GM21367 (cell line): ENCODE measurements around the gene GRK6.

Source experiments
- ATAC-seq: cut with Tn5 transposase; IDR thresholded peaks from one replicate; pipeline ENCODE4 v1.9.1; 2021; ENCODE audit not compliant: unreplicated experiment

The GRK6 gene

DNA sequence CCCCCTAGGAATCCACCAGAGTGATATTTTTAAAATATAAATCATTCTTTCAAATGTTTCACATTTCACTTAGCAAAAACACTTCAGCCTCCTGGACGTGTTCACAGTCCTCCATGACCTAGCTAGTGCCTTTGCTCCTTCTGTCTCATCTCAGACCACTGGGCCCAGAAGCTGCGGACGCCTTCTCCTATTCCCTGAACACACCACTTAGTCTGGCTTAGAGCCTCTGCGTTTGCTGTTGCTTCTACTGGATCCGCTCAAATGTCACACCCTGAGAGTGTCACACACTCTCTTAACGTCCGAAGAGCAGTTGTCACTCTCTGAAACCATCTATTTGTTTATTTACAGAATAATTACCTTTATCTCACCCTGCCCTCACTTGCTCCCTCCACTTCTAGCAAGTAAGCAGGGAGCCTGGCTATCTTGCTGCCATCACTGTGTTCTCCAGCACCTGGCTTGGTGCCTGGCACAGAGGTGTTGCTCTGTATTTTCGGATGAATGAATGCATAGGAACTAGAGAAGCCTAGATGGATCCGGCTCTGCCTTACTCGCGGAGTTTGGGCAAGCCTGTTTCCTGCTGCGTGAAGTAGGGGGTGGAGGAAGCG lies 1.2 kb upstream of the GRK6 start:
- ATAC-seq: no peak

DNA sequence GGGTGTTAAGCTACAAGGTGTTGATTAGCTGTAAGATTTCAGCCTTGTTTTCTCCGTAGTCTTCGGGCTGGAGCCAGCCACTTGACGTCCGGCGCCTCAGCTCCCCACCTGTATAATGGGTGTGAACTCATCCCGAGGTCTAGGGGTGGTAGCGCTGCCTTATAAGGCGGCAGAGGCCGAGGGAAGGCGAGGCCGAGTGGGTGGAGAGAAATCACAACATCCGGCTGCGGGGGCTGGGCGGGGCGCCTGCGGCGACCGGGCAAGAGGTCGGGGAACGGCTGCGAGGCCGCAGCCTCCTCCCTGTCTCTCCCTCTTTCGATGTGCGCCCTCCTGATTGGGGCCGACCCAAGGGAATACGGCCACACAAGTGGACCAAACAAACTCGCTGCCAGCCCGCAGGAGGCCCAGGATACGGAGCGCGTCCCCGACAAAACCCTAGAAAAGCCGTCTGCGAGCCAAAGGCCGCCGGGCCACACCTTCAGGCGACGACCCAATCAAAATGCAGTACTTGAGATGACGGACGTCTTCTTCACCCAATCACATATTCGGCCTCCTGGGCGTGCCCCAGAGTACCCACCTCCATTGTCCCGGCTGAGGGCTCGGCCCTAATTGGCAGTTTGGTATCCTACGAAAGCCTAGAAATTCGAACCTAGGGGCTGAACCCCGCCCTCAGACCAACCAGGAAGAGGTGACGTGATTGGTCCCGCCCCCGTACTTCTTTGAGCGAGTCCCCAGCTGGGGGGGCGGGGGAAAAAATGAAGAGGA lies 493 bp upstream of the GRK6 start:
- ATAC-seq: peak; percentile 66

DNA sequence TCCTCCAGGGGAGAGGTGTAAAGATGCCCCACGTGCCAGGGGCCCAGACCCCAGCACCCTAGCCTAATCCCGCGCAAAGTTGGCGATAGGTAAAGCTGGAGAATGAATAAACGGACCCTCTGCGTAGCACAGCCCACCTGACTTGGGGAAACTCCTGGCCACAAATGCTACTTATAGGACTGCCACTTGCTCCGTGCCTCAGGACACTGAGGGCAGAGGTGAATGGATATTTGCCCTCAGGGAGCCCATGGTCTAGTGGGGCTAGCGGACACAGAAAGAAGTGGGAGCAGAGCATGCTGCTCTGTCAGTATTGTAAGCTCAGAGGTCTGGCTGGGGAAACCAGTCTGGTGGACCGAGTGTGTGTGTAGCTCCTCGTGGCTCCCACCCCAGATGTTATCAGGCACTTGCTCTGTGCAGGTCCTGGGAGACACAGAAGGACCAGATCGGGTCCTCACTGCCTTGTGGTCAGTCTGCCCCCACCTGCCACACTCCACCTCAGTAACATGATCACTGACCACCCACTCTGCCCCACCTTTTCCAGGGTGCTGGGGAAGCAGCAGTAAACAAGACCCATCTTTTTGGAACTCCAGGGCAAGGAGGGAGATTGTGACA lies 841 bp downstream of the GRK6 start:
- no peak for ATAC-seq

DNA sequence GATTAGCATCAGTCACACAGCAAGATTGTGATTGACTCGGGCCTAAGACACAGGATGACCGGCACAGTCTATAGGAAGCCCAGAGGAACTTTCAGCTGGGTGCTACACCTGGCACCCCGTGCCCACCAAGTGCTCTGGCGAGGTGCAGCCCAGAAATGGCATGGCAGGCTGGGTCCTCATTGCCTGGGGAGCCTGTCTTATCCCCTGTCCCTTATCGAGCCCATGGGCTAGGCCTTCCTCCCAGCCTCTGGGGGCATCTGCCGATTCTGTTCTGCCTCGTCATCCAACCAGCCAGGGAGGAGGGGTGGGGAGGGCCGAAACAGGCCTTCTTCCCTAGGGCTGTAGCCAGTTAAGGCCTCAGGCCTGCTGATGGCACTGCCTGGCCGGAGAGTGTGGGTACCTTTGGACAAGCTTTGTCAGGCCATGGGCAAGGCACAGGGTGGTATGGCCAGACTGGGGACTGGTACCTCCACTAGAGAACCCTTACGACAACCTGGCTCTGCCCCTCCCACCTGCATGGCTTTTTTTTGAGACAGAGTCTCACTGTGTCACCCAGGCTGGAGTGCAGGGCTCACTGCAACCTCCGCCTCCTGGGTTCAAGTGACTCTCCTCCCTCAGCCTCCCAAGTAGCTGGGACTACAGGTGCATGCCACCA lies 1.6 kb downstream of the GRK6 start:
- no peak for ATAC-seq

DNA sequence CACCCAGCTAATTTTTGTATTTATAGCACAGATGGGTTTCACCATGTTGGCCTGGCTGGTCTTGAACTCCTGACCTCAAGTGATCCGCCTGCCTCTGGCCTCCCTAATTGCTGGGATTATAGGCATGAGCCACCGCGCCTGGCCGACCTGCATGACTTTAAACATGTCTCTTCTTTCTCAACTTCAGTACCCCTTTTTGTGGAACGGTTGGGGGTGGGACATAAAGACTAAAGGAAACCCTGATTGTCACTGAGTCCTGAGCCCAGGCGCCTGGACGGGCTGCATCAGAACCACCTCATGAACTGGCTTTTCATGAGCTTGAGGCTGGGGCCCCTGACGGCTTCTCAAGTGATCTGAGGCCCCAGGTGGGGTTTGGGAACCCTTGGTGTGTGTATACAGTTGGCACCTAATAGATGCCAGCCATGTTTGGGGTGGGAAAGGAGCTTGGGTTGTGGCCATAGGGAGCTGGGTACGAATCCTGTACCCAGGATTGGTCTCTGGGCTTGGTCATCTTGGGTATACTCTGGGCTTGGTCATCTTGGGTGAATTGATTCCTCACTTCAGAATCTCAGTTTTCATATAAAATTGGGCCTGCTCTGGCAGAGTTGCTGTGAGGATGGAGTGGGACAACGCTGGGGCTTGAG lies 2.2 kb downstream of the GRK6 start:
- no peak for ATAC-seq

DNA sequence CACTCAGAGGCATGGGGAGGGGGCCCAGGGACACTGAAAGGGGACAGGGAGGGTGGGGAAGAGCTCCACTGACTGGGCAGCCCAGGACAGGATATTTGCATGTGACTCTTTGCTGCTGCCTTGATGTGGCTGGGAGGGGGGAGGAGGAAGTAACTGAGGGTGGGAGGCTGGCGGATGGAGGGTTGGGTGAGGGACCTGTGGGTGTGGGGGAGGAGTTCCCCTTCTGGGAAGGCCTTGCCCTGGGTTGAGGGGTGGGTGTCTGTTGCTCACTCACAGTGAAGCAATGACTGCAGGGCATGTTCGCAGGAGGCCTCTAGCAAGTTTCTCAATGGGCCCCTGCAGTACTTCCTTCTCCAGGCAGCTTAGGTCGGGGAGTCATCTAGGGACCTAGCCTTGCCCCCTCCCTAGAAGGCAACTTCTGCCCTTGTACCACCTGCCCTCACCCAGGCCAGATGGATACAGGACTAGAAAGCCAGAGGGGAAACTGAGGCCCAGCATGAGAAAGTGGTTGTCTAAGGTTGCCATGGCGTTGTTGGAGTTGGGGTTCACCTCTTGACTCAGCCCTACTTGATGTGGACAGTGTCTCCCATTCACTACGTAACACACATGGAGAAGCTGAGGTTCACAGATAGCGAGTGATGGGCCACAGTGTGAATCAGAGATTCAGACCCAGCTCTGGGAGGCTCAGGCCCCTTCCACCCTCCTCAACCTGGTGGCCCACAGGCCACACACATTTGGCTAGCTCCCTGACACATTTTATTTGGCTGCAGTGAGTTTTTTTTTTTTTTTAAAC lies 3.0 kb downstream of the GRK6 start:
- ATAC-seq: no peak

DNA sequence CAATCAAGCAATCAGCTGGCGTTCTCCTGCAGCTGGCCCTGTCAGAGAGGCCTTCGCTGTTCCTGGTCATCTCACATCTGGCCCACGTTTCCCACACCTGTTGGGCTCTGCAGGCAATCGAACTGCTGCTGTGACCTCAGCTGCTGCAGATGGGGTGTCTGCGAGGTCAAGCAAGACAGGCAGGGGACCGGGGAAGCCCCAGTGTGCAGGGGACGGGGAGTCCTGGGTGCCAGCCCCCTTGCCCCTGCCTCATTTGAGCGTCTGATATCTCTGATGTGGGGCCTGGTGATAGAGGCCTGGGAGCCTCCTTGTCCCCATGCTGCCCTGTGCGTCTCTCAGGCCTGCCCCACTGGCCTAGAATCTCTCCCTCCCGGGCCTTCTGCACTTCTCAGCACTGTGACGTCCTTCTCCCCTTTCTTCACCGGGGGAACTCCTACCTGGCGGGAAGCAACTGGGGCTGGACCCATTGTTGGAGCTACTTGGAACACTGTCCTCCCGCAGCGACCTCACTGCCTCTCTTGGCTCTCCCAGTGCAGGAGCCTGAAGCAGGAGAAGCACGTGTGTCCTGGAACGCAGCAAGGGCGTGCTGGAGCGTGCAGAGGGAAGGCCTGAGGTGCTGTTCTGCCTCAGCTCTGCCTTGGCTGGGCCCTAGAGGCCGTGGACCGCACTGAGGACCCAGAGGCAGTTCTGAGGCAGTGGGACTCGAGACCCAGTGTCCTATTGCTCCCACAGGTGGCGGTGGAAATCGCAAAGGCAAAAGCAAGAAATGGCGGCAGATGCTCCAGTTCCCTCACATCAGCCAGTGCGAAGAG lies 3.9 kb downstream of the GRK6 start:
- no peak for ATAC-seq

DNA sequence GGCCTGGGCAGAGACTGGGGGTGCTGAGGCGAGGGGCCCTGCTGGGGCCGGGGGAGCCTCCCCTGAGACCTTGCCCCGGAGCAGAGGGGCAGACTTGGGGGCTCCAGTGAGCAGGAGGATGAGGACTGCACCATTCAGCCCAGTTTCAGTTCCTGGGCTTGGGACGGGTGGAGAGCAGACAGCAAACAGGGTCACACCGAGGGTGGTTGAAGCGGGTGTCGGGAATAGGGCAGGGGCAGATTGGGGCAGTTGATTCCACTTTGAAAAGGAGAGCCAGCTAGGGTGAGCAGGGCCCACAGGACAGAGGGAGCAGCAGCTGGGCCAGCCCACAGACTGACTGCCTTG lies 4.5 kb downstream of the GRK6 start:
- no peak for ATAC-seq

DNA sequence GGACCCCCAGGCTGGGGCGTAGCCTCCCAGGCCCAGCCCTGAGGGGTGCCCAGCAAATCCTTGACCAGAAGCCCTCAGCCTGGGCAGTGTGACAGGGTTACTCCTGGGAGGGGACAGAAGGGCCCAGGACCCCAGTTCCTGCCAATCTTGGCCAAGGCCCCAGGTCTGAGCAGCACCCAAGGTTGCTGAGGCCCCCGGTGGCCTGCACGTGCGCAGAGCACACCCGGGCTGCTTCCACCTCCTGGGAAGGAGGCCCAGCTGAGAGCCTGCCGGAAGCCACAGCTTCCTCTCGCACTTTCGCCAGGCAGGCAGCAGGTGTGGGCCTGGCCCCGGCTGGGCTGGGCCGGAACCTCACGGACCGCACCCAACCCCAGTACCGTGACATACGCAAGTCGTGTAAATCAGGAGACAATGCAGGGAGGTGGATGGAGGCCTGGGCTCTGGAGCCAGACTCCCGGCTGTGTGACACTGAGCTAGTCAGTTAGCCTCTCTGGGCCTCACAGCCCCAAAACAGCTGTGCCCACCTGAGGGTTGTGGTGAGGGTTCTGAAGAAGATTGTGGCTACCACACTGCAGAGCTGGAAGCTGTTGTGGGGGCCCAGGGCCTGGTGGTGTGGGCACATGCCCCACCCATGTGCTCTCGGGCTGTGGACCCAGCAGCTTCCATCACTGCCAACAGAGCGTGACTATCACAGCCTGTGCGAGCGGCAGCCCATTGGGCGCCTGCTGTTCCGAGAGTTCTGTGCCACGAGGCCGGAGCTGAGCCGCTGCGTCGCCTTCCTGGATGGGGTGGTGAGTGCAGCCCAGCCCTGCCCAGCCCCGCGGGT lies 5.1 kb downstream of the GRK6 start:
- peak; percentile 31 for ATAC-seq

DNA sequence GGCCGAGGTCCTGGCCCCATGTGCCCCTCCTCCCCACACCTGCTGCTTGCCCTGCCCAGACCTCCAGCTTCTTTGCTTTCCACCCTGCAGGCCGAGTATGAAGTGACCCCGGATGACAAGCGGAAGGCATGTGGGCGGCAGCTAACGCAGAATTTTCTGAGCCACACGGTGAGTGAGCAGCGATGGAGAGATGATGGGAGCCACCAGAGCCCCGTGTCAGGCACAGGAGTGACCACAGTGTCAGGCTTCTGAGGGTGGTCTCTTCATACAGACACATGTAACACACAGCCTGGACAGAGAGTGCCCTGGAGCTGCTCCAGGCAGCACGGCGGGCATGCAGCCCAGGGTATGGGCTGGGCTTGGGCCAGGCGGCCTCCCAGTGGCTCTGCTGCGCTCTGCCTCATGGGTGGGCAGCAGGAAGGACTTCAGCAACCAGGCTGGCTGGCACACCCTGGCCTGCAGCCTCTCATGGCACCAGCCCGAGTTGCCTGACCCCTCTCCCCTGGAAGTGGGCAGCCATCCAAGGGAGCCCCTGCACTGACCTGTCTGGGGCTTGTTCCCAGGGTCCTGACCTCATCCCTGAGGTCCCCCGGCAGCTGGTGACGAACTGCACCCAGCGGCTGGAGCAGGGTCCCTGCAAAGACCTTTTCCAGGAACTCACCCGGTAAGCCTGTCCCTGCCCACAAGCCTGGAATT lies 5.8 kb downstream of the GRK6 start:
- no peak for ATAC-seq

DNA sequence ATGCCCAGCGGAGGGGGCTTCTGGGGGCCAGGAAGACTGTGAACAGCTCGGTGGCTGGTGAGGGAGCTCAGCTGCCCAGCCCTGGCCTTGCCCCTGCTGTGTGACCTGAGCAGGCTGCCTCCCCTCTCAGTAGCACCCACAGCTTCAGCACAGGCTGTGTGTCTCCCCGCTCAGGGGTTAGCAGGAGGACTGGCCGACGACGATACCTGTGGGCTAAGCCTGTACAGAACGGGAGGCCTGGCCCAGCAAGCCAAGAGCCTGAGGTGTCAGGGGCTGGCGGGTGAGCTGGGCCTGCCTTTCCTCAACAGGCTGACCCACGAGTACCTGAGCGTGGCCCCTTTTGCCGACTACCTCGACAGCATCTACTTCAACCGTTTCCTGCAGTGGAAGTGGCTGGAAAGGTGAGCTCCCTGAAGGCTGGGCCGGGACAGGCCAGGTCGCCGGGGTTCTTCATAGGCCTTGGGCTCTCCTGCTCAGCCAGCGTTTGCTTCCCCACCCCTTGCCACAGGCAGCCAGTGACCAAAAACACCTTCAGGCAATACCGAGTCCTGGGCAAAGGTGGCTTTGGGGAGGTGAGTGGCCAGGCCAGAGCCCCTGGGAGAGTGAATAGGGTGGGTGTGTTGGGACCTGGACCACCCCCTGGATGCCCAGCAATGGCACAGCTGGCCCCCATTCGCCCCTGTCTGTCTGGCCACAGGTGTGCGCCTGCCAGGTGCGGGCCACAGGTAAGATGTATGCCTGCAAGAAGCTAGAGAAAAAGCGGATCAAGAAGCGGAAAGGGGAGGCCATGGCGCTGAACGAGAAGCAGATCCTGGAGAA lies 6.6 kb downstream of the GRK6 start:
- no peak for ATAC-seq

DNA sequence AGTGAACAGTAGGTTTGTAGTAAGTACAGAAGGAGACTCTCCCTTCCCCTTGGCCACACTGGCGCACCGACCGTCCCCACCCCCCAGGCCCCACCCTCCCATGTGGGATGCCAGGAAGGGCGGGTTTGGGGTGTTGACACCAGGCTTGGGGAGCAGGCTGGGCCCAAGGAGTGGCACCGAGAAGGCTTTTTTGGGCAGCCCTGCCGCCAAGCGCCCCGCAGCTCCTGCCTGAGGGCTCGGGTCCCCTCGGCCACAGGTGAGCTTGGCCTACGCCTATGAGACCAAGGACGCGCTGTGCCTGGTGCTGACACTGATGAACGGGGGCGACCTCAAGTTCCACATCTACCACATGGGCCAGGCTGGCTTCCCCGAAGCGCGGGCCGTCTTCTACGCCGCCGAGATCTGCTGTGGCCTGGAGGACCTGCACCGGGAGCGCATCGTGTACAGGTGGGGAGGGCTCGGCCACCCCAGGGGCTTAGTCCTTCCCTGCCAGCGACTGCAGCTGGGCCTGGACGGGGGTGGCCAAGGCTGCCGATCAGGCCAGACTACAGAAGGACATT lies 7.3 kb downstream of the GRK6 start:
- no peak for ATAC-seq

DNA sequence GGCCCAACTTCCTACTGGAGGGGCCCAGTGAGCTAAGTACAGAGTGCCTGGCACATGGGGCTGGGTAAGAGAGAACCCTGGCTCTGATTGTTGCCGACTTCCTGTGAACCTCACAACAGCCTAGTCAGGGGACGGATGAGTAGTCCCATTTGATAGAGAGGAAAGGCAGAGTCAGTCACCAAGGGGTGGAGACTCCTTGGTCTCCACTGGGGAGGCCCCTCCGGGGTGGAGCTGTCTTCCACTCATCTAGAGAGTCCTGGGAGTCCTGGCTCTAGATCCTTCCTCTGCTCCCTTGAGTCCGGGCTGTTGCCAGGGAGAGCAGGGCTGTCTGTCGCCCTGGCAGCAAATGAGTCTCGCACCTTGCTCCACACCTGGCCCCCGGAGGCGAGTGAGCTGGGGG lies 8.0 kb downstream of the GRK6 start:
- ATAC-seq: no peak

DNA sequence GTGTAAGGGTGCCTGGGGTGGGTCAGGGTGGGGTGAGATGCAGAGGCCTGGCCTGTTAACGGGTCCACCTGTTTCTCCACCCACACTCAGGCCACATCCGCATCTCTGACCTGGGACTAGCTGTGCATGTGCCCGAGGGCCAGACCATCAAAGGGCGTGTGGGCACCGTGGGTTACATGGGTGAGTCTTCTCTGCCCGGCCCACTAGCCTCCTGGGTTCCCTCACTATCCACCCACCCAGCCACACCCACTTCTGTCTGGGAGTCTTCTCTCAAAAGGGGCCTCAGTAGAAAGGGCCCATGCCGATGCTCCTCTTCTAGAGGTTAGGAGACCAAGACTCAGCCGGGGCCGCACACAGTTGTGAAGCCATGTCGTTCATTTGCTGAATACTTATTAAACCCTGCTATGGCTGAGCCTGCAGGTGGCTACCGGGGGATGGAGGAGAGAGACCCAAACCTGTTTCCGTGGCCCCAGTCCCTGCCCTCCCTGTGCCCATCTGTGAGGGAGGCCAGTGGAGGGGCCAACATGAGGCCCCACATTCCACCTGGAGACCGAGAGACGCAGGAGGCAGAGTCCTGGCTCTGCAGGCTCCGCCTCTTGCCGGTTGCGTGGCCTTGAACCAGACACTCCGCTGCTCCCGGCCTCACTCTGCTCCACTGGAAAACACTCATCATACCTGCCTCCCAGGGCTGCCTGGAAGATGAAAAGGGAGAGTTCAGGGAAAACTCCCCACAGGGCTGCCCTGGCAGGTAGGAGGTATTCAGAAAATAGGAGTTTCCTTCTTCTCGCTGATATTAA lies 8.7 kb downstream of the GRK6 start:
- ATAC-seq: no peak

DNA sequence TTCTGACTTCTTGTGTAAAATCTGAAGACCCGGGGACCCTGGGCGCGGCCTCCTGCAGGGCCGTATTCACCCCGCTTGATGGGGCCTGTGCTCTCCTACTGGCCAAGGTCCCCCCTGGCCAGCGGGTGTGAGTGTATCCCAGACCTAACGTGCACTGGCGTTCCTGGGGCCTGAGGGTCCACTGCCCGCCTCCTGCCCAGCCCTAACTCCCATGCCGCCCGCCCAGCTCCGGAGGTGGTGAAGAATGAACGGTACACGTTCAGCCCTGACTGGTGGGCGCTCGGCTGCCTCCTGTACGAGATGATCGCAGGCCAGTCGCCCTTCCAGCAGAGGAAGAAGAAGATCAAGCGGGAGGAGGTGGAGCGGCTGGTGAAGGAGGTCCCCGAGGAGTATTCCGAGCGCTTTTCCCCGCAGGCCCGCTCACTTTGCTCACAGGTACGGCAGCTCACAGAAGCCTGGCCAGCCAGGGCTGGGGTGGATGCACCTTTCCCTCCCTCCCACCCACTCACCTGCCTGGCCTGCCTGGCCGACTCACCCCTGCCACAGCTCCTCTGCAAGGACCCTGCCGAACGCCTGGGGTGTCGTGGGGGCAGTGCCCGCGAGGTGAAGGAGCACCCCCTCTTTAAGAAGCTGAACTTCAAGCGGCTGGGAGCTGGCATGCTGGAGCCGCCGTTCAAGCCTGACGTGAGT lies 9.5 kb downstream of the GRK6 start:
- no peak for ATAC-seq

DNA sequence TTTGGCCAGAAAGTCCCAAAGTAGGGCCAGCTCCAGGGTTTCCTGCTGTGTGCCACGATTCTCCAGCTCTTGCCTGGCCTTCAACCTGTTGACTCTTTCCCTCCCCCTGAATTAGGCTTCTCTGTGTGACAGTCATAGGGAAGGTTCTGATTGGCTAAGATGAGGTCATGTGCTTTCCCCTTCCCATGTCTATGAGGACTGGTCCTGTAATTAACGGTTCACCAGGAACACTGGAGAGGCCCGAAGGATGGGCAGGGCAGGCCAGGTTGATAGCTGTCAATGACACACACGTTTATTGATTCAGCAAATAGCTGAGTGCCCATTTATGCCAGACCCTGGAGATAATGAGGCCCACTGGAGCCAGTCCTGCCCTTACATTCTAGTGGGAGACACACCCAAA lies 11.1 kb downstream of the GRK6 start:
- no peak for ATAC-seq
